PC-3 (cell line): ENCODE results near the gene LHFPL6.

ENCODE experiments used
- CTCF ChIP-seq: fragments of 300-600 bp; sonication (generic); conservative IDR thresholded peaks from 2 replicates; pipeline ENCODE4 v1.5.1; 2017; ENCODE audit warnings: antibody characterized with exemption, low read depth, mild to moderate bottlenecking, low read length
- EZH2phosphoT487 ChIP-seq: fragments of 300-600 bp; sonication (generic); IDR thresholded peaks from 2 replicates; pipeline ENCODE4 v1.6.1; 2018; ENCODE audit warnings: mild to moderate bottlenecking, antibody characterized with exemption, low read length, borderline replicate concordance

GRCh38 chr13:39391761-39392160, 211.2 kb downstream of the LHFPL6 start:
- no peak for TF ChIP-seq CTCF
- TF ChIP-seq EZH2phosphoT487, result no peak
